ENCODE measurements around the gene HMGCS1. TPM values are rescaled to one million over a fixed set of nuclear protein-coding genes. Genes with fewer than 3 reads are reported as not detected.
"Not testable (repeated sequence)": the region's sequence is repeated elsewhere in the genome, so short reads cannot be mapped to it uniquely, and the experiment has no call there.

HMGCS1 gene
- total and polyA plus RNA-seq, 3 experiments from 2014 or later, result 9.4 to 75.1 (median 70.3) TPM

DNA sequence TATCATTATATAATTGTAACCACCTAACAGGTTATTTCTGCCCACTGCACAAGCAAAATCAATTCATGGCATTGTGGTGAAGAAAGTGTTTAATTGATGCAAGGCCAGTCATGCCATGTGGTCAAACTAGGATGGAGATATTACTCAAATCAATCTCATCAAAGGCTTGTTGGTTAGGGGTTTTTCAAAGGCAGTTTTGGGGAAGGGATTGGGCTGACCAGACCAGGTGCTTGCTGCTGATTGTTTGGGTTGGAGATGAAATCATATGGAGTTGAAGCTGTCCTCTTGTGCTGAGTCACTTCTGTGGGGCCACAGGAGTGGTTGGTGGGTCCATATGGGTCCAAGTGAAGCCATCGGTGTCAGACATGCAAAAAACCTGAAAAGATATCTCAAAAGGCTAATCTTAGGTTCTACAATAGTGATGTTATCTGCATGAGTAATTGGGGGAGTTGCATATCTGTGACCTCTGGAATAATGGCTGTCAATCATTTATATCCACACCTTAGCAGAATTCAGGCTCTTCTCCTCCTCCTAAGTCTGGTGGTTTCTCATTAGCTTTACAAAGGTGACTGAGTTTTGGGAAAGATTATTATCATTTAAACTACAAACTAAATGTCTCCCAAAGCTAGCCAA, 44.9 kb downstream of the HMGCS1 start:
- POLR2A ChIA-PET, result no interaction called here
- H3K27ac ChIP-seq (ENCODE audit: low read depth, low read length), result no peak overlapping the region
- no peaks in the 10 kb centered on the region for H3K4me1 ChIP-seq (ENCODE audit: insufficient read depth, low read length)
- peaks cover 21 to 63% of the 10 kb centered on the region in 2 donors for H3K27me3 Mint-ChIP-seq
- no peak overlapping the region for H3K27ac Mint-ChIP-seq
- CTCF ChIA-PET, result no interaction called here
- no peaks in the 10 kb centered on the region for H3K36me3 ChIP-seq (ENCODE audit: insufficient read depth, low read length)
- peaks cover 0 to 9% (median 2%) of the 10 kb centered on the region in 5 donors for H3K9me3 Mint-ChIP-seq
- H3K4me3 ChIP-seq (ENCODE audit: low read length), result no peak overlapping the region
- DNase-seq, result no peak
- peaks cover 0 to 13% (median 0%) of the 10 kb centered on the region in 3 donors for H3K4me1 Mint-ChIP-seq
- H3K4me3 Mint-ChIP-seq, result no peak overlapping the region
- peaks cover 0 to 13% (median 0%) of the 10 kb centered on the region in 3 donors for H3K36me3 Mint-ChIP-seq
- no peaks in the 10 kb centered on the region for H3K27me3 ChIP-seq (ENCODE audit: insufficient read depth, low read length, poor library complexity, severe bottlenecking)
- H3K9me3 ChIP-seq (ENCODE audit: low read length), result no peaks in the 10 kb centered on the region

DNA sequence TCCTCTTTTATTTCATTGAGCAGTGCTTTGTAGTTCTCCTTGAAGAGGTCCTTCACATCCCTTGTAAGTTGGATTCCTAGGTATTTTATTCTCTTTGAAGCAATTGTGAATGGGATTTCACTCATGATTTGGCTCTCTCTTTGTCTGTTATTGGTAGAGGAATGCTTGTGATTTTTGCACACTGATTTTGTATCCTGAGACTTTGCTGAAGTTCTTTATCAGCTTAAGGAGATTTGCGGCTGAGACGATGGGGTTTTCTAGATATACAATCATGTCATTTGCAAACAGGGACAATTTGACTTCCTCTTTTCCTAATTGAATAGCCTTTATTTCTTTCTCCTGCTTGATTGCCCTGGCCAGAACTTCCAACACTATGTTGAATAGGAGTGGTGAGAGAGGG, 50.9 kb downstream of the HMGCS1 start:
- peaks cover 14 to 56% of the 10 kb centered on the region in 2 donors for H3K27me3 Mint-ChIP-seq
- H3K4me3 Mint-ChIP-seq; H3K4me1 ChIP-seq (ENCODE audit: insufficient read depth, low read length); H3K4me1 Mint-ChIP-seq; H3K4me3 ChIP-seq (ENCODE audit: low read length); H3K9me3 ChIP-seq (ENCODE audit: low read length); H3K27ac Mint-ChIP-seq; POLR2A ChIA-PET; H3K27me3 ChIP-seq (ENCODE audit: insufficient read depth, low read length, poor library complexity, severe bottlenecking); H3K36me3 ChIP-seq (ENCODE audit: insufficient read depth, low read length); CTCF ChIA-PET; DNase-seq; H3K36me3 Mint-ChIP-seq; H3K27ac ChIP-seq (ENCODE audit: low read depth, low read length): not testable (repeated sequence)
- H3K9me3 Mint-ChIP-seq, result peaks cover 0 to 14% (median 7%) of the 10 kb centered on the region in 5 donors

DNA sequence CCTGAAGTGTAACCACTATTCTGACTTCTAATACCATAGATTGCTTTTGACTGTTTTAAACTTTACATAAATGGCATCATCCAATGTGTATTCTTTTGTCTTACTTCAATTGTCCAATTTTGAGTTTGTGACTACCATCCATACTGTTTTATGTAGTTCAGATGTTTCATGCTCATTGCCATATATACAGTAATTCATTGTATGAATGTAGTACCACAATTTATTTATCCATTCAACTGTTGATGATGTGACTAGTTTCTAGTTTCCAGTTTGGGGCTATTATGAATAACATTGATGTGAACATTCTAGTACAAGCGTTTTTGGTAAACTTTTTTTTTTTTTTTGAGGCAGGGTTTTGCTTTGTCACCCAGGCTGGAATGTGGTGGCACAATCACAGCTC, 55.1 kb downstream of the HMGCS1 start:
- Histone ChIP-seq H3K36me3 (ENCODE audit: insufficient read depth, low read length) (no peaks in the 10 kb centered on the region), H3K9me3 (ENCODE audit: low read length) (no peaks in the 10 kb centered on the region), H3K27ac (ENCODE audit: low read depth, low read length) (no peak overlapping the region), H3K4me3 (ENCODE audit: low read length) (no peak overlapping the region), H3K4me1 (ENCODE audit: insufficient read depth, low read length) (no peaks in the 10 kb centered on the region), H3K27me3 (ENCODE audit: insufficient read depth, low read length, poor library complexity, severe bottlenecking) (no peaks in the 10 kb centered on the region)
- no peak overlapping the region for H3K27ac Mint-ChIP-seq
- peaks cover 0 to 7% (median 0%) of the 10 kb centered on the region in 3 donors for H3K36me3 Mint-ChIP-seq
- peaks cover 0 to 10% (median 6%) of the 10 kb centered on the region in 5 donors for H3K9me3 Mint-ChIP-seq
- H3K4me3 Mint-ChIP-seq, result no peak overlapping the region
- H3K4me1 Mint-ChIP-seq, result peaks cover 0 to 4% (median 3%) of the 10 kb centered on the region in 3 donors
- ChIA-PET CTCF (no interaction called here), POLR2A (no interaction called here)
- H3K27me3 Mint-ChIP-seq, result peaks cover 9 to 45% of the 10 kb centered on the region in 2 donors
- DNase-seq, result no peak

DNA sequence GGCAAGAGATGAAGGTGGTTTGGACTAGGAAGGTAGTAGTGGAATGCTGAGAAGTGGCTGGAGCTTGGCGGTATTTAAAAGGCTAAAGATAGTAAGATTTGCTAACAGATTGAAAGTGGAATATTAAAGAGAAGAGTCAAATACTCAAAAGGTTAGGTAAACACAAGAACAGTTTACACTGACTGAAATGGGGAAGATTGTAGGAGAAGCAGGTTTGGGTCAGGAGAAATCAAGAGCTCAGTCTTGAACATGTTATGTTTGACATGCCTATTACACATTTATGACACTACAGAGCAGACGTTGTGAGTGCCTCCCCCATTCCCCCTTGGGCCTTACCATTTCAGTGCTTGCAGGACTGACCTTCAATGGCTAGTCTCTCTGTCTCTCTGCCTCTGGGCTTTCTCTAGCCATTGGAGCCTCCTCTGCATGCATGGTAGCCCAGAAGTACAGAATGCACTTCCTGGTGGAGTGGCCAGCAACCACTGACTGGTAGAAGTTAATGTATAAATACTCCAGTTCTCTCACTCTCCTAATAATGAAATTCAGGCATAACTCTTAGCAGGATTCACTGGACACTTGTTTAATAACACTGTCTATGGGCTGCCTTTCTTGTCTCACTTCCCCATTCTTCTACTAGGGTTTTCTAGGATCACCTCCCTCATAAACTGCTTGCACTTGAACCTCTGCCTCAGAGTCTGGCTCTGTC, 56.8 kb downstream of the HMGCS1 start:
- POLR2A ChIA-PET, result no interaction called here
- Mint-ChIP-seq H3K27me3 (peaks cover 8 to 36% of the 10 kb centered on the region in 2 donors), H3K4me1 (peaks cover 0 to 4% (median 3%) of the 10 kb centered on the region in 3 donors), H3K9me3 (peaks cover 0 to 3% (median 2%) of the 10 kb centered on the region in 5 donors), H3K4me3 (no peak overlapping the region), H3K36me3 (no peaks in the 10 kb centered on the region), H3K27ac (no peak overlapping the region)
- no peaks in the 10 kb centered on the region for H3K36me3 ChIP-seq (ENCODE audit: insufficient read depth, low read length)
- no peak overlapping the region for H3K4me3 ChIP-seq (ENCODE audit: low read length)
- H3K4me1 ChIP-seq (ENCODE audit: insufficient read depth, low read length), result no peaks in the 10 kb centered on the region
- CTCF ChIA-PET, result no interaction called here
- DNase-seq, result no peak
- no peaks in the 10 kb centered on the region for H3K27me3 ChIP-seq (ENCODE audit: insufficient read depth, low read length, poor library complexity, severe bottlenecking)
- no peaks in the 10 kb centered on the region for H3K9me3 ChIP-seq (ENCODE audit: low read length)
- H3K27ac ChIP-seq (ENCODE audit: low read depth, low read length), result no peak overlapping the region

DNA sequence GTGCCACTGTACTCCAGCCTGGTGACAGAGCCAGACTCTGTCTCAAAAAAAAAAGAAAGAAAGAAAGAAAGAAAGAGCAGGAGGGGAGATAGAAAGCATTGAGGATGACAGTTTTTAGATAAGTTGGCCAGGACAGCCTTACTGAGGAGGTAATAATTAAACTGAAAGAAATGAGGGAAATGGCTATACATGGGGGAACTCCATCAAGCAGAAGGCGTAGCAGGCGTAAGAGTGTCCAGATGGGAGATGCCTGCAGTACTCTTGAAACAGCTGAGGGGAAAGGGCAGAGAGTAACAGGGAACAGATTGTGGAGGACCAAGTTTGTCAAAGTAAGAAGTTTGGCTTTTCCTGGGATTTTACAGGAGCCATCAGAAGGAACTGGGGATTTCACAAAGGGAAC, 57.5 kb downstream of the HMGCS1 start:
- Histone ChIP-seq H3K27ac (ENCODE audit: low read depth, low read length) (no peak overlapping the region), H3K4me1 (ENCODE audit: insufficient read depth, low read length) (no peaks in the 10 kb centered on the region), H3K36me3 (ENCODE audit: insufficient read depth, low read length) (no peaks in the 10 kb centered on the region), H3K9me3 (ENCODE audit: low read length) (no peaks in the 10 kb centered on the region), H3K27me3 (ENCODE audit: insufficient read depth, low read length, poor library complexity, severe bottlenecking) (no peaks in the 10 kb centered on the region), H3K4me3 (ENCODE audit: low read length) (no peak overlapping the region)
- Mint-ChIP-seq H3K4me1 (peaks cover 0 to 4% (median 3%) of the 10 kb centered on the region in 3 donors), H3K36me3 (no peaks in the 10 kb centered on the region), H3K4me3 (no peak overlapping the region), H3K27ac (no peak overlapping the region), H3K27me3 (peaks cover 6 to 33% of the 10 kb centered on the region in 2 donors), H3K9me3 (peaks cover 0 to 2% (median 0%) of the 10 kb centered on the region in 5 donors)
- ChIA-PET CTCF (no interaction called here), POLR2A (no interaction called here)
- DNase-seq, result no peak

DNA sequence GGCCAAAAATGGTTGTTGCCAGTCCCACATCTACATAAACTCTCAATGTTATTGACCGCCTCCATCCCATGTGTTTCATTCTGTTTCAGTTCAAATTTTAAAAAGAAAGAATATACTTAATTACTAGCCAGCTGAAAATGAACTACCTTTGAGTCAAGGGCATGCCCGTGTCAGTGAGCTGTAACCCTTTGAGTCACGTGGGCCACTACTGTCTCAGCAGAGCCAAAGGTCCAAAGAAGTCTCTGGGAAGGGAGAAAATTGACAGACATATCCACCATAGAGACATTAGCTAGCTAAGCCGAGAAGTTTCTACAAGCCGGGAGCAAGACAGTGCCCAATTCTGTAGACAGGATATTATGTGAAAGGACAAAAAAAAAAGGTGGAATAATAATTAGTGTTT, 61.5 kb downstream of the HMGCS1 start:
- Histone ChIP-seq H3K36me3 (ENCODE audit: insufficient read depth, low read length) (no peaks in the 10 kb centered on the region), H3K4me1 (ENCODE audit: insufficient read depth, low read length) (no peaks in the 10 kb centered on the region), H3K27me3 (ENCODE audit: insufficient read depth, low read length, poor library complexity, severe bottlenecking) (no peaks in the 10 kb centered on the region), H3K27ac (ENCODE audit: low read depth, low read length) (no peak overlapping the region), H3K9me3 (ENCODE audit: low read length) (no peaks in the 10 kb centered on the region), H3K4me3 (ENCODE audit: low read length) (no peak overlapping the region)
- ChIA-PET POLR2A (no interaction called here), CTCF (no interaction called here)
- Mint-ChIP-seq H3K9me3 (no peaks in the 10 kb centered on the region), H3K4me3 (no peak overlapping the region), H3K27me3 (peaks cover 7 to 31% of the 10 kb centered on the region in 2 donors), H3K4me1 (peaks cover 0 to under 1% (median 0%) of the 10 kb centered on the region in 3 donors), H3K27ac (no peak overlapping the region), H3K36me3 (peaks cover 0 to 3% (median 2%) of the 10 kb centered on the region in 3 donors)
- DNase-seq, result no peak

DNA sequence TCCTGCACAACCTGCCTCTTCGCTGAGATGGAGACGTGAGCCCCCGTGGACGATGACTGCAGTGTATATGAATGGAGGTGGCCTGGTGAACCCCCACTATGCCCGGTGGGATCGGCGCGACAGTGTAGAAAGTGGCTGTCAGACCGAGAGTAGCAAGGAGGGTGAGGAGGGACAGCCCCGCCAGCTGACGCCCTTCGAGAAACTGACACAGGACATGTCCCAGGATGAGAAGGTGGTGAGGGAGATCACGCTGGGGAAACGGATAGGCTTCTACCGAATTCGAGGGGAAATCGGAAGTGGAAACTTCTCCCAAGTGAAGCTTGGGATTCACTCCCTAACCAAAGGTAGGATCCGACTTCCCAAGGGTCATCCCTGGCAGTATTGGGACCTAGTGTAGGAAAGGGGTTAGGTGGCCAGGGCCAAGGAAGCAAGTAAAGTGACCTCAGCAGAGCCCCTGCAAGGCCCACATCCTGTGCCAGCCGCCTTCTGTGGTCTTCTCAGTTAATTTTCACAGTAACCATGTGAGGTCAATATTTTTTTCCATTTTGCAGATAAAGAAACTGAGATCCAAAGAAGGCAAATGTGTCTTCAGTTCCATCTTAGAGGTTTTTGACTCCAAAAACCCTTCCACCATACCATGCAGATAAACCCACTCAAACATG, 67.4 kb downstream of the HMGCS1 start:
- Histone ChIP-seq H3K4me1 (ENCODE audit: insufficient read depth, low read length) (no peaks in the 10 kb centered on the region), H3K27ac (ENCODE audit: low read depth, low read length) (no peak overlapping the region), H3K9me3 (ENCODE audit: low read length) (no peaks in the 10 kb centered on the region), H3K4me3 (ENCODE audit: low read length) (no peak overlapping the region), H3K36me3 (ENCODE audit: insufficient read depth, low read length) (no peaks in the 10 kb centered on the region), H3K27me3 (ENCODE audit: insufficient read depth, low read length, poor library complexity, severe bottlenecking) (no peaks in the 10 kb centered on the region)
- H3K4me1 Mint-ChIP-seq, result peaks cover 0 to 13% (median 3%) of the 10 kb centered on the region in 3 donors
- peaks cover 0 to 3% (median 2%) of the 10 kb centered on the region in 3 donors for H3K36me3 Mint-ChIP-seq
- CTCF ChIA-PET, result no interaction called here
- H3K9me3 Mint-ChIP-seq, result no peaks in the 10 kb centered on the region
- H3K27me3 Mint-ChIP-seq, result peaks cover 21 to 53% of the 10 kb centered on the region in 2 donors
- H3K27ac Mint-ChIP-seq, result peak overlapping the region in 1 of 8 donors; percentile 80
- POLR2A ChIA-PET, result no interaction called here
- DNase-seq, result no peak
- H3K4me3 Mint-ChIP-seq, result peak overlapping the region in 4 of 7 donors; percentile 20 to 78 (median 56)
